ENCODE data around the gene THAP3.
A peak's percentile ranks its signal among the peaks of the same experiment; 100 is the strongest.

Gene THAP3

GRCh38 chr1:6613361-6614018 is 11.2 kb upstream of the THAP3 start, which contains the start of gene PHF13:
PHF13 (plus strand) TSS chr1:6613731; CDS start chr1:6614067, 336 bp downstream.
- whole genome bisulfite sequencing, 2 experiments = 0% methylated on average over 84 of the region's 84 CpGs
- Histone ChIP-seq H3K36me3 (ENCODE audit: control insufficient read depth, insufficient read depth, low read length) (peaks cover 10% of the 10 kb centered on the region), H3K9me3 (ENCODE audit: control insufficient read depth, low read length) (no peaks in the 10 kb centered on the region), H3K27ac (ENCODE audit: insufficient read depth, low read depth, low read length, poor library complexity, severe bottlenecking) (peak within 1 kb of the TSS; percentile 50), H3K4me1 (ENCODE audit: control insufficient read depth, insufficient read depth, low read length) (peaks cover 3% of the 10 kb centered on the region), H3K4me3 (ENCODE audit: insufficient read depth, low read depth, low read length) (peak within 1 kb of the TSS; percentile 93), H3K27me3 (ENCODE audit: control insufficient read depth, insufficient read depth, low read length, poor library complexity, severe bottlenecking) (peaks cover 7% of the 10 kb centered on the region)

- H3K4me1 ChIP-seq (ENCODE audit: control insufficient read depth, insufficient read depth, low read length) = peaks cover 3% of the 10 kb centered on the region
- peak overlapping the region; percentile 50 for H3K27ac ChIP-seq (ENCODE audit: insufficient read depth, low read depth, low read length, poor library complexity, severe bottlenecking)
- H3K4me3 ChIP-seq (ENCODE audit: insufficient read depth, low read depth, low read length) = peak overlapping the region; percentile 93
- 0% methylated on average over 113 to 117 of the region's 117 CpGs for WGBS, 2 experiments
- H3K27me3 ChIP-seq (ENCODE audit: control insufficient read depth, insufficient read depth, low read length, poor library complexity, severe bottlenecking) = peaks cover 7% of the 10 kb centered on the region
- H3K36me3 ChIP-seq (ENCODE audit: control insufficient read depth, insufficient read depth, low read length) = peaks cover 15% of the 10 kb centered on the region
- H3K9me3 ChIP-seq (ENCODE audit: control insufficient read depth, low read length) = no peaks in the 10 kb centered on the region
Observed at GRCh38 chr1:6614019-6614928, 10.4 kb upstream of the THAP3 start.

- H3K9me3 ChIP-seq (ENCODE audit: control insufficient read depth, low read length) = no peaks in the 10 kb centered on the region
- H3K4me1 ChIP-seq (ENCODE audit: control insufficient read depth, insufficient read depth, low read length) = peaks cover 3% of the 10 kb centered on the region
- WGBS, 2 experiments = 1% methylated on average over 82 of the region's 82 CpGs
- H3K27ac ChIP-seq (ENCODE audit: insufficient read depth, low read depth, low read length, poor library complexity, severe bottlenecking) = no peak overlapping the region
- peak overlapping the region; percentile 93 for H3K4me3 ChIP-seq (ENCODE audit: insufficient read depth, low read depth, low read length)
- H3K27me3 ChIP-seq (ENCODE audit: control insufficient read depth, insufficient read depth, low read length, poor library complexity, severe bottlenecking) = peaks cover 7% of the 10 kb centered on the region
- peaks cover 22% of the 10 kb centered on the region for H3K36me3 ChIP-seq (ENCODE audit: control insufficient read depth, insufficient read depth, low read length)
Observed at GRCh38 chr1:6614929-6615785, 9.5 kb upstream of the THAP3 start.

GRCh38 chr1:6619045-6619444 is 5.6 kb upstream of the THAP3 start:
- Histone ChIP-seq H3K4me3 (ENCODE audit: insufficient read depth, low read depth, low read length) (no peak overlapping the region), H3K27me3 (ENCODE audit: control insufficient read depth, insufficient read depth, low read length, poor library complexity, severe bottlenecking) (no peaks in the 10 kb centered on the region), H3K36me3 (ENCODE audit: control insufficient read depth, insufficient read depth, low read length) (peaks cover 46% of the 10 kb centered on the region), H3K9me3 (ENCODE audit: control insufficient read depth, low read length) (no peaks in the 10 kb centered on the region), H3K27ac (ENCODE audit: insufficient read depth, low read depth, low read length, poor library complexity, severe bottlenecking) (no peak overlapping the region), H3K4me1 (ENCODE audit: control insufficient read depth, insufficient read depth, low read length) (peaks cover 3% of the 10 kb centered on the region)
- WGBS, 2 experiments = 95 to 99% methylated on average over 4 of the region's 4 CpGs

GRCh38 chr1:6621429-6622391 is 3.0 kb upstream of the THAP3 start:
- peaks cover 46% of the 10 kb centered on the region for H3K36me3 ChIP-seq (ENCODE audit: control insufficient read depth, insufficient read depth, low read length)

GRCh38 chr1:6622396-6623152 is 2.1 kb upstream of the THAP3 start:
- H3K4me1 ChIP-seq (ENCODE audit: control insufficient read depth, insufficient read depth, low read length) = peaks cover 3% of the 10 kb centered on the region
- H3K27ac ChIP-seq (ENCODE audit: insufficient read depth, low read depth, low read length, poor library complexity, severe bottlenecking) = no peak overlapping the region
- no peaks in the 10 kb centered on the region for H3K9me3 ChIP-seq (ENCODE audit: control insufficient read depth, low read length)
- no peaks in the 10 kb centered on the region for H3K27me3 ChIP-seq (ENCODE audit: control insufficient read depth, insufficient read depth, low read length, poor library complexity, severe bottlenecking)
- WGBS, 2 experiments = 94% methylated on average over 10 of the region's 10 CpGs
- H3K36me3 ChIP-seq (ENCODE audit: control insufficient read depth, insufficient read depth, low read length) = peaks cover 44% of the 10 kb centered on the region
- H3K4me3 ChIP-seq (ENCODE audit: insufficient read depth, low read depth, low read length) = no peak overlapping the region

More at GRCh38 chr1:6621429-6622391, 3.0 kb upstream of the THAP3 start:
- Histone ChIP-seq H3K4me3 (ENCODE audit: insufficient read depth, low read depth, low read length) (no peak overlapping the region), H3K27ac (ENCODE audit: insufficient read depth, low read depth, low read length, poor library complexity, severe bottlenecking) (no peak overlapping the region), H3K4me1 (ENCODE audit: control insufficient read depth, insufficient read depth, low read length) (peaks cover 3% of the 10 kb centered on the region), H3K27me3 (ENCODE audit: control insufficient read depth, insufficient read depth, low read length, poor library complexity, severe bottlenecking) (no peaks in the 10 kb centered on the region), H3K9me3 (ENCODE audit: control insufficient read depth, low read length) (no peaks in the 10 kb centered on the region)
- WGBS, 2 experiments = 95% methylated on average over 41 of the region's 41 CpGs

GRCh38 chr1:6623269-6623965 is 1.3 kb upstream of the THAP3 start:
- H3K27me3 ChIP-seq (ENCODE audit: control insufficient read depth, insufficient read depth, low read length, poor library complexity, severe bottlenecking) = no peaks in the 10 kb centered on the region
- H3K36me3 ChIP-seq (ENCODE audit: control insufficient read depth, insufficient read depth, low read length) = peaks cover 46% of the 10 kb centered on the region
- 93 to 94% methylated on average over 14 of the region's 14 CpGs for WGBS, 2 experiments
- H3K27ac ChIP-seq (ENCODE audit: insufficient read depth, low read depth, low read length, poor library complexity, severe bottlenecking) = peak overlapping the region; percentile 23
- H3K9me3 ChIP-seq (ENCODE audit: control insufficient read depth, low read length) = no peaks in the 10 kb centered on the region
- no peak overlapping the region for H3K4me3 ChIP-seq (ENCODE audit: insufficient read depth, low read depth, low read length)
- peaks cover 3% of the 10 kb centered on the region for H3K4me1 ChIP-seq (ENCODE audit: control insufficient read depth, insufficient read depth, low read length)

GRCh38 chr1:6625584-6626149 is 999 bp downstream of the THAP3 start:
- Histone ChIP-seq H3K27ac (ENCODE audit: insufficient read depth, low read depth, low read length, poor library complexity, severe bottlenecking) (no peak overlapping the region), H3K36me3 (ENCODE audit: control insufficient read depth, insufficient read depth, low read length) (peaks cover 40% of the 10 kb centered on the region), H3K4me3 (ENCODE audit: insufficient read depth, low read depth, low read length) (peak overlapping the region; percentile 84), H3K9me3 (ENCODE audit: control insufficient read depth, low read length) (no peaks in the 10 kb centered on the region), H3K27me3 (ENCODE audit: control insufficient read depth, insufficient read depth, low read length, poor library complexity, severe bottlenecking) (no peaks in the 10 kb centered on the region), H3K4me1 (ENCODE audit: control insufficient read depth, insufficient read depth, low read length) (peaks cover 3% of the 10 kb centered on the region)
- WGBS, 2 experiments = 24 to 25% methylated on average over 32 of the region's 32 CpGs
